ENCODE data around the gene DPH2. TPM values are rescaled to one million over a fixed set of nuclear protein-coding genes. Genes with fewer than 3 reads are reported as not detected.

Gene DPH2
- total RNA-seq, 1 experiment from 2014 or later, result 38.9 TPM

- POLR2A ChIA-PET, result no interaction called here
- H3K27ac Mint-ChIP-seq (ENCODE audit: low read depth, unreplicated experiment), result no peak overlapping the region
- intact Hi-C loops (cut with micrococcal nuclease), result no loop called here
- DNase-seq (ENCODE audit: unreplicated experiment), result no peak
- H3K4me1 Mint-ChIP-seq (ENCODE audit: insufficient read depth, unreplicated experiment), result peaks cover 19% of the 10 kb centered on the region
- CTCF ChIA-PET, result interaction anchor here (1.3 to 13.0 kb wide), 3 partner anchors 9 to 159 kb away, joined by 4 to 369 read pairs (median 18); no protein-coding TSS in a partner anchor
- no peaks in the 10 kb centered on the region for H3K36me3 Mint-ChIP-seq (ENCODE audit: insufficient read depth, unreplicated experiment)
- TF ChIP-seq, protein P1, sequence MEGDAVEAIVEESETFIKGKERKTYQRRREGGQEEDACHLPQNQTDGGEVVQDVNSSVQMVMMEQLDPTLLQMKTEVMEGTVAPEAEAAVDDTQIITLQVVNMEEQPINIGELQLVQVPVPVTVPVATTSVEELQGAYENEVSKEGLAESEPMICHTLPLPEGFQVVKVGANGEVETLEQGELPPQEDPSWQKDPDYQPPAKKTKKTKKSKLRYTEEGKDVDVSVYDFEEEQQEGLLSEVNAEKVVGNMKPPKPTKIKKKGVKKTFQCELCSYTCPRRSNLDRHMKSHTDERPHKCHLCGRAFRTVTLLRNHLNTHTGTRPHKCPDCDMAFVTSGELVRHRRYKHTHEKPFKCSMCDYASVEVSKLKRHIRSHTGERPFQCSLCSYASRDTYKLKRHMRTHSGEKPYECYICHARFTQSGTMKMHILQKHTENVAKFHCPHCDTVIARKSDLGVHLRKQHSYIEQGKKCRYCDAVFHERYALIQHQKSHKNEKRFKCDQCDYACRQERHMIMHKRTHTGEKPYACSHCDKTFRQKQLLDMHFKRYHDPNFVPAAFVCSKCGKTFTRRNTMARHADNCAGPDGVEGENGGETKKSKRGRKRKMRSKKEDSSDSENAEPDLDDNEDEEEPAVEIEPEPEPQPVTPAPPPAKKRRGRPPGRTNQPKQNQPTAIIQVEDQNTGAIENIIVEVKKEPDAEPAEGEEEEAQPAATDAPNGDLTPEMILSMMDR (IDR thresholded peaks at IDR 0.05; ENCODE audit: unreplicated experiment), result no peak
- no peaks in the 10 kb centered on the region for H3K27me3 Mint-ChIP-seq (ENCODE audit: insufficient read depth, unreplicated experiment)
- no TSS peak for BruUV-seq (replicated peaks)
- peaks cover 14% of the 10 kb centered on the region for H3K9me3 Mint-ChIP-seq (ENCODE audit: unreplicated experiment)
- no peak overlapping the region for H3K4me3 Mint-ChIP-seq (ENCODE audit: unreplicated experiment)
These were observed 44.0 kb upstream of the DPH2 start for GRCh38 chr1:43925846-43926245.

DNA sequence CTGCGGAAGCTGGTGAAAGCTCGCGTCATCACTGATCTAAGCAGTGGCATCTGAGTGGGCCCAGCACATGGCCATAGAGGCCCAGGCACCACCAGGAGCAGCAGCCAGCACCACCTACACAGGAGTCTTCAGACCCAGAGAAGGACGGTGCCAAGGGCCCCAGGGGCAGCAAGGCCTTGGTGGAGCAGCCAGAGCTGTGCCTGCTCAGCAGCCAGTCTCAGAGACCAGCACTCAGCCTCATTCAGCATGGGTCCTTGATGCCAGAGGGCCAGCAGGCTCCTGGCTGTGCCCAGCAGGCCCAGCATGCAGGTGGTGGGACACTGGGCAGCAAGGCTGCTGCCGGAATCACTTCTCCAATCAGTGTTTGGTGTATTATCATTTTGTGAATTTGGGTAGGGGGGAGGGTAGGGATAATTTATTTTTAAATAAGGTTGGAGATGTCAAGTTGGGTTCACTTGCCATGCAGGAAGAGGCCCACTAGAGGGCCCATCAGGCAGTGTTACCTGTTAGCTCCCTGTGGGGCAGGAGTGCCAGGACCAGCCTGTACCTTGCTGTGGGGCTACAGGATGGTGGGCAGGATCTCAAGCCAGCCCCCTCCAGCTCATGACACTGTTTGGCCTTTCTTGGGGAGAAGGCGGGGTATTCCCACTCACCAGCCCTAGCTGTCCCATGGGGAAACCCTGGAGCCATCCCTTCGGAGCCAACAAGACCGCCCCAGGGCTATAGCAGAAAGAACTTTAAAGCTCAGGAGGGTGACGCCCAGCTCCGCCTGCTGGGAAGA is 39.5 kb upstream of the DPH2 start:
- TF ChIP-seq, protein P1 (IDR thresholded peaks at IDR 0.05; ENCODE audit: unreplicated experiment), result peak; percentile 29
- H3K36me3 Mint-ChIP-seq (ENCODE audit: insufficient read depth, unreplicated experiment), result no peaks in the 10 kb centered on the region
- intact Hi-C loops (cut with micrococcal nuclease), result loop anchor here (10.0 kb wide), 2 partner anchors 76 to 696 kb away; no protein-coding TSS in a partner anchor
- DNase-seq (ENCODE audit: unreplicated experiment), result peak; percentile 41
- BruUV-seq (replicated peaks), result no TSS peak
- peaks cover 14% of the 10 kb centered on the region for H3K9me3 Mint-ChIP-seq (ENCODE audit: unreplicated experiment)
- H3K4me1 Mint-ChIP-seq (ENCODE audit: insufficient read depth, unreplicated experiment), result peaks cover 27% of the 10 kb centered on the region
- no peaks in the 10 kb centered on the region for H3K27me3 Mint-ChIP-seq (ENCODE audit: insufficient read depth, unreplicated experiment)
- POLR2A ChIA-PET, result interaction anchor here (0.9 to 3.3 kb wide), 6 partner anchors 11 to 166 kb away, joined by 3 to 13 read pairs (median 8); partner anchors contain the start of genes ATP6V0B and IPO13
- no peak overlapping the region for H3K27ac Mint-ChIP-seq (ENCODE audit: low read depth, unreplicated experiment)
- CTCF ChIA-PET, result interaction anchor here (0.6 to 13.0 kb wide), 8 partner anchors 10 to 164 kb away, joined by 3 to 369 read pairs (median 4); no protein-coding TSS in a partner anchor
- no peak overlapping the region for H3K4me3 Mint-ChIP-seq (ENCODE audit: unreplicated experiment)

DNA sequence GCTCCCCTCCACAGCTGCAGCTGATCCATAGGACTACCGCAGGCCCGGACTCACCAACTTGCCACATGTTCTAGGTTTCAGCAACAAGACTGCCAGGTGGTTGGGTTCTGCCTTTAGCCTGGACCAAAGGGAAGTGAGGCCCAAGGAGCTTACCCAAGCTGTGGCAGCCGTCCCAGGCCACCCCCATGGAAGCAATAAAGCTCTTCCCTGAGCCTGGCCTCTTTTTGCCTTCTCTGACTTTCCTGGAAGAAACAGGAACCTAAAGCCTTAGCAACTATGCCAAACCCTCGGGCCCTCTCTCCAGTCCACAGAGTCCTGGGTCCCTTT is 38.9 kb upstream of the DPH2 start:
- H3K4me1 Mint-ChIP-seq (ENCODE audit: insufficient read depth, unreplicated experiment), result peaks cover 27% of the 10 kb centered on the region
- TF ChIP-seq, protein P1 (IDR thresholded peaks at IDR 0.05; ENCODE audit: unreplicated experiment), result no peak
- intact Hi-C loops (cut with micrococcal nuclease), result loop anchor here (10.0 kb wide), 2 partner anchors 76 to 696 kb away; no protein-coding TSS in a partner anchor
- no peak overlapping the region for H3K27ac Mint-ChIP-seq (ENCODE audit: low read depth, unreplicated experiment)
- DNase-seq (ENCODE audit: unreplicated experiment), result peak; percentile 44
- H3K4me3 Mint-ChIP-seq (ENCODE audit: unreplicated experiment), result no peak overlapping the region
- no TSS peak for BruUV-seq (replicated peaks)
- H3K9me3 Mint-ChIP-seq (ENCODE audit: unreplicated experiment), result peaks cover 9% of the 10 kb centered on the region
- CTCF ChIA-PET, result interaction anchor here (0.6 to 13.0 kb wide), 7 partner anchors 9 to 164 kb away, joined by 3 to 369 read pairs (median 4); no protein-coding TSS in a partner anchor
- H3K27me3 Mint-ChIP-seq (ENCODE audit: insufficient read depth, unreplicated experiment), result no peaks in the 10 kb centered on the region
- POLR2A ChIA-PET, result interaction anchor here (1.0 to 3.3 kb wide), 4 partner anchors 15 to 167 kb away, joined by 3 to 13 read pairs (median 12); partner anchors contain the start of gene IPO13
- no peaks in the 10 kb centered on the region for H3K36me3 Mint-ChIP-seq (ENCODE audit: insufficient read depth, unreplicated experiment)

All from MCF 10A (cell line).